Activated T-helper 17 cell treated with anti-CD3 and anti-CD28 coated beads, Interleukin-2, amount 50 U/mL, for 72 hours (primary cell): ENCODE measurements around the gene MED13L. TPM values are rescaled to one million over a fixed set of nuclear protein-coding genes. Genes with fewer than 3 reads are reported as not detected.

ENCODE experiments used
- ATAC-seq: fragments of 150-1000 bp; cut with Tn5 transposase; replicated peaks from 2 replicates; pipeline ENCODE4 v1.10.0; 2021; ENCODE audit warnings: mild to moderate bottlenecking, moderate library complexity
- H3K27ac Mint-ChIP-seq: one replicate; pipeline ENCODE4 v1.8.0; 2022; ENCODE audit warnings: mixed read lengths
- H3K27me3 Mint-ChIP-seq: one replicate; pipeline ENCODE4 v1.8.0; 2022; ENCODE audit warnings: mixed read lengths
- H3K36me3 Mint-ChIP-seq: one replicate; pipeline ENCODE4 v1.8.0; 2022; ENCODE audit warnings: low read depth, mild to moderate bottlenecking, mixed read lengths
- H3K4me1 Mint-ChIP-seq: one replicate; pipeline ENCODE4 v1.8.0; 2022; ENCODE audit warnings: mixed read lengths
- H3K4me3 Mint-ChIP-seq: one replicate; pipeline ENCODE4 v1.8.0; 2022; ENCODE audit warnings: mild to moderate bottlenecking, mixed read lengths
- H3K9me3 Mint-ChIP-seq: one replicate; pipeline ENCODE4 v1.8.0; 2022; ENCODE audit warnings: mixed read lengths
- total RNA-seq, 2 donors: library from RNA; stranded (reverse); gene quantifications; one replicate each; pipeline ENCODE4 v1.2.3, GENCODE V29; 2022

The MED13L gene
- total RNA-seq, 2 donors from 2014 or later, result 49.9 to 56.2 TPM

- Mint-ChIP-seq H3K4me3 (no peak overlapping the region), H3K9me3 (no peaks in the 10 kb centered on the region), H3K27me3 (no peaks in the 10 kb centered on the region), H3K36me3 (peaks cover 87% of the 10 kb centered on the region), H3K27ac (peak overlapping the region; percentile 9), H3K4me1 (peaks cover 4% of the 10 kb centered on the region)
- ATAC-seq, result peak; percentile 64
Measured at GRCh38 chr12:116015525-116015924, 262.0 kb downstream of the MED13L start.

- H3K4me3 Mint-ChIP-seq, result no peak overlapping the region
- H3K27me3 Mint-ChIP-seq, result no peaks in the 10 kb centered on the region
- H3K36me3 Mint-ChIP-seq, result peaks cover 82% of the 10 kb centered on the region
- H3K27ac Mint-ChIP-seq, result no peak overlapping the region
- H3K4me1 Mint-ChIP-seq, result peaks cover 4% of the 10 kb centered on the region
- no peak for ATAC-seq
- no peaks in the 10 kb centered on the region for H3K9me3 Mint-ChIP-seq
Measured at GRCh38 chr12:116012757-116013156, 264.7 kb downstream of the MED13L start.

- Mint-ChIP-seq H3K4me3 (no peak overlapping the region), H3K27me3 (no peaks in the 10 kb centered on the region), H3K9me3 (no peaks in the 10 kb centered on the region), H3K27ac (peak overlapping the region; percentile 17), H3K36me3 (peaks cover 86% of the 10 kb centered on the region), H3K4me1 (peaks cover 4% of the 10 kb centered on the region)
- ATAC-seq, result no peak
Measured at GRCh38 chr12:116011217-116011616, 266.3 kb downstream of the MED13L start.

- H3K27ac Mint-ChIP-seq, result no peak overlapping the region
- peaks cover 92% of the 10 kb centered on the region for H3K36me3 Mint-ChIP-seq
- no peaks in the 10 kb centered on the region for H3K27me3 Mint-ChIP-seq
- peaks cover 4% of the 10 kb centered on the region for H3K4me1 Mint-ChIP-seq
- no peak overlapping the region for H3K4me3 Mint-ChIP-seq
- H3K9me3 Mint-ChIP-seq, result no peaks in the 10 kb centered on the region
- no peak for ATAC-seq
Measured at GRCh38 chr12:116010467-116010866, 267.0 kb downstream of the MED13L start.

- no peaks in the 10 kb centered on the region for H3K9me3 Mint-ChIP-seq
- H3K27me3 Mint-ChIP-seq, result no peaks in the 10 kb centered on the region
- no peak overlapping the region for H3K4me3 Mint-ChIP-seq
- H3K4me1 Mint-ChIP-seq, result peaks cover 4% of the 10 kb centered on the region
- H3K36me3 Mint-ChIP-seq, result peaks cover 91% of the 10 kb centered on the region
- ATAC-seq, result no peak
- H3K27ac Mint-ChIP-seq, result no peak overlapping the region
Measured at GRCh38 chr12:116009805-116010204, 267.7 kb downstream of the MED13L start.

- ATAC-seq, result no peak
- Mint-ChIP-seq H3K4me1 (peaks cover 5% of the 10 kb centered on the region), H3K27ac (peak overlapping the region; percentile 5)
Measured at GRCh38 chr12:116006141-116006540, 271.4 kb downstream of the MED13L start.

GRCh38 chr12:116002890-116003536 is 274.5 kb downstream of the MED13L start:
- Mint-ChIP-seq H3K4me1 (peaks cover 5% of the 10 kb centered on the region), H3K27me3 (no peaks in the 10 kb centered on the region), H3K36me3 (peaks cover 78% of the 10 kb centered on the region), H3K27ac (peak overlapping the region; percentile 10), H3K9me3 (no peaks in the 10 kb centered on the region), H3K4me3 (no peak overlapping the region)
- no peak for ATAC-seq

More at GRCh38 chr12:116006141-116006540, 271.4 kb downstream of the MED13L start:
- Mint-ChIP-seq H3K27me3 (no peaks in the 10 kb centered on the region), H3K4me3 (no peak overlapping the region), H3K9me3 (no peaks in the 10 kb centered on the region), H3K36me3 (peaks cover 89% of the 10 kb centered on the region)

GRCh38 chr12:116000252-116000651 is 277.2 kb downstream of the MED13L start:
- no peaks in the 10 kb centered on the region for H3K27me3 Mint-ChIP-seq
- no peaks in the 10 kb centered on the region for H3K9me3 Mint-ChIP-seq
- peaks cover 77% of the 10 kb centered on the region for H3K36me3 Mint-ChIP-seq
- no peak for ATAC-seq
- H3K27ac Mint-ChIP-seq, result peak overlapping the region; percentile 30
- no peak overlapping the region for H3K4me3 Mint-ChIP-seq
- H3K4me1 Mint-ChIP-seq, result peaks cover 5% of the 10 kb centered on the region

GRCh38 chr12:115999582-115999981 is 277.9 kb downstream of the MED13L start:
- no peaks in the 10 kb centered on the region for H3K27me3 Mint-ChIP-seq
- no peak overlapping the region for H3K4me3 Mint-ChIP-seq
- H3K27ac Mint-ChIP-seq, result no peak overlapping the region
- ATAC-seq, result no peak
- no peaks in the 10 kb centered on the region for H3K9me3 Mint-ChIP-seq
- H3K36me3 Mint-ChIP-seq, result peaks cover 78% of the 10 kb centered on the region
- H3K4me1 Mint-ChIP-seq, result peaks cover 5% of the 10 kb centered on the region

GRCh38 chr12:115998794-115999478 is 278.6 kb downstream of the MED13L start:
- Mint-ChIP-seq H3K36me3 (peaks cover 78% of the 10 kb centered on the region), H3K27ac (no peak overlapping the region), H3K27me3 (no peaks in the 10 kb centered on the region), H3K4me1 (peaks cover under 1% of the 10 kb centered on the region), H3K9me3 (no peaks in the 10 kb centered on the region), H3K4me3 (no peak overlapping the region)
- ATAC-seq, result no peak

- no peak overlapping the region for H3K4me3 Mint-ChIP-seq
- no peaks in the 10 kb centered on the region for H3K27me3 Mint-ChIP-seq
- no peak overlapping the region for H3K27ac Mint-ChIP-seq
- no peaks in the 10 kb centered on the region for H3K4me1 Mint-ChIP-seq
- H3K9me3 Mint-ChIP-seq, result no peaks in the 10 kb centered on the region
- no peak for ATAC-seq
- H3K36me3 Mint-ChIP-seq, result peaks cover 80% of the 10 kb centered on the region
Measured at GRCh38 chr12:115998119-115998633, 279.3 kb downstream of the MED13L start.

GRCh38 chr12:115993737-115994136 is 283.8 kb downstream of the MED13L start:
- peaks cover 13% of the 10 kb centered on the region for H3K4me1 Mint-ChIP-seq
- peaks cover 87% of the 10 kb centered on the region for H3K36me3 Mint-ChIP-seq
- no peaks in the 10 kb centered on the region for H3K9me3 Mint-ChIP-seq
- no peak overlapping the region for H3K4me3 Mint-ChIP-seq
- H3K27me3 Mint-ChIP-seq, result no peaks in the 10 kb centered on the region
- ATAC-seq, result no peak
- H3K27ac Mint-ChIP-seq, result no peak overlapping the region

GRCh38 chr12:115990241-115990640 is 287.3 kb downstream of the MED13L start:
- no peak for ATAC-seq
- Mint-ChIP-seq H3K4me1 (peaks cover 15% of the 10 kb centered on the region), H3K27me3 (no peaks in the 10 kb centered on the region), H3K36me3 (peaks cover 86% of the 10 kb centered on the region), H3K4me3 (no peak overlapping the region), H3K9me3 (no peaks in the 10 kb centered on the region), H3K27ac (no peak overlapping the region)

- H3K27ac Mint-ChIP-seq, result peak overlapping the region; percentile 36
- H3K27me3 Mint-ChIP-seq, result no peaks in the 10 kb centered on the region
- peaks cover 20% of the 10 kb centered on the region for H3K4me1 Mint-ChIP-seq
- H3K36me3 Mint-ChIP-seq, result peaks cover 82% of the 10 kb centered on the region
- no peak for ATAC-seq
- no peak overlapping the region for H3K4me3 Mint-ChIP-seq
- no peaks in the 10 kb centered on the region for H3K9me3 Mint-ChIP-seq
Measured at GRCh38 chr12:115988625-115989563, 288.6 kb downstream of the MED13L start.
